GM06990 (cell line): ENCODE data around the gene CRMP1.

Experiments
- DNase-seq: peaks from one replicate; pipeline ENCODE4 v3.0.0-alpha.2; 2011; ENCODE audit not compliant: insufficient read length; ENCODE audit errors: extremely low read depth
- H3K27me3 ChIP-seq: replicated peaks from 2 replicates; pipeline ENCODE4 v1.6.0; 2011; ENCODE audit warnings: low read length; ENCODE audit not compliant: control insufficient read depth, insufficient read depth
- H3K36me3 ChIP-seq: 2 replicates; pipeline ENCODE4 v1.5.1; 2011; ENCODE audit warnings: low read length; ENCODE audit not compliant: control insufficient read depth, insufficient read depth
- H3K4me3 ChIP-seq: replicated peaks from 2 replicates; pipeline ENCODE4 v1.5.1; 2011; ENCODE audit warnings: low read depth, mild to moderate bottlenecking, control low read depth, low read length
- CTCF ChIP-seq: IDR thresholded peaks from 2 replicates; pipeline ENCODE4 v1.5.1; 2011; ENCODE audit warnings: low read length, control low read depth, mild to moderate bottlenecking, inconsistent platforms; ENCODE audit not compliant: insufficient read depth, poor library complexity, severe bottlenecking

The CRMP1 gene

DNA sequence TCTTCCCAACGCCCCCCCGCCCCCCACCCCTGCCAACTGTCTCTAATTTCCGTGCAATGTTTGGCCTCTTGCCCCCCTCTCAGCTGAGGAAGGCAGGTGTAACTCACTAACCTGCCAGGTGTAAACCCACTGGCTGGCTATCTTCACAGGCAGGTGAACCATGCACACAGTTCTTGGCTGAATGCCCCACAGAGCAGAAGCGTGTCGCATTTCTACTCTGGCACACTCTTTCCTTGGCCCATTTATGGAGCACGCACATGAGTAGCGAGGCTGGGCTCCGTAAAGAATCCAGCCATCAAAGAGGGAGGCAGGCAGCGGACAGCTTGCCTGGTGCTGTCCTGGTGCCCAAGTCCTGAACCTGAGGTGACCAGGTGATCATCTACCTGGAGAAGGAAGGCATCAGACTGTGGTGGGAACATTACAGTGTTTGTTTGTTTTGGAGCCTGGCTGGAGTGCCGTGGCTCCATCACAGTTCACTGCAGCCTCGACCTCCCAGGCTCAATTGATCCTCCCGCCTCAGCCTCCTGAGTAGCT lies 39.2 kb upstream of the CRMP1 start:
- no peak overlapping the region for H3K4me3 ChIP-seq
- TF ChIP-seq CTCF, result no peak
- no peak for DNase-seq
- no peaks in the 10 kb centered on the region for H3K36me3 ChIP-seq
- peaks cover 5% of the 10 kb centered on the region for H3K27me3 ChIP-seq

DNA sequence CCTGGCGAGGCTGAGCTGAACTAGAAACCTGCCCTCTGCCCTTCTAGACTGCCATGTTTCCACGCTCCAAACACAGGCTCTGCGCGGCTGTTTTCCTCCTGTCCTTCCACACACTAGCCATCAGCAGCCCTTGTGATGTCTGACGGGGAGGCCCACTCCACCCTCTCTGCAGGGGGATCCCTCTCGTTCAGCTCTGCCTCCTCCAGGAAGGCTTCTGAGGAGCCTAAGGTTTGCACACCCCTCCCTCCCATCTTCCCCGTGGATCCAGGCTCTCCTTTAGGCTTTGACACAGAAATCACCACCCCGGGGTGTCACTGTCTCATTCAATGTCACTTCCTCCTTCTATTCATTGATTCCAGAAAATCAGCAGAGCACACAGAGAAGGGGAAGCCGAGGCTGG lies 38.6 kb upstream of the CRMP1 start:
- Histone ChIP-seq H3K36me3 (no peaks in the 10 kb centered on the region), H3K4me3 (no peak overlapping the region), H3K27me3 (peaks cover 5% of the 10 kb centered on the region)
- no peak for TF ChIP-seq CTCF
- no peak for DNase-seq

DNA sequence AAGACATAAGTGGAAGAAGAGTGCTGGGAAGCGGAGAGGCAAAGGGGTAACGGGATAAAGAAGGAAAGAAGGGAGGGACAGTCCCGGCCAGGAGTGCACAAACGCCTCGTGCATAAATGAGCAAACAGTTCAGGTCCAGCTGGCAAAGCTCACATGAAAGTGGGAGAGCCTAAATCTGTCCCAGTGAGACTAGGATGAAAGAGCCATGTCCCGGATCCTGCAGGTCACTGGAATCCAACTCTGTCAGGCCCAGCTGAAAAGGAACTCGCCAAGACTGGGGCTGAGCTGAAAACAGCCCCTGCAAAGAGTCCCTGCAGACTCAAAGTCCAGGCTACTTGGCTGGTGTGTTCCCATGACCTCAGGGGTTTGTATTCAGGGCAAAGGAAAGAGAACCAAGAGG lies 38.0 kb upstream of the CRMP1 start:
- Histone ChIP-seq H3K36me3 (no peaks in the 10 kb centered on the region), H3K27me3 (peaks cover 5% of the 10 kb centered on the region), H3K4me3 (no peak overlapping the region)
- no peak for TF ChIP-seq CTCF
- DNase-seq, result no peak

DNA sequence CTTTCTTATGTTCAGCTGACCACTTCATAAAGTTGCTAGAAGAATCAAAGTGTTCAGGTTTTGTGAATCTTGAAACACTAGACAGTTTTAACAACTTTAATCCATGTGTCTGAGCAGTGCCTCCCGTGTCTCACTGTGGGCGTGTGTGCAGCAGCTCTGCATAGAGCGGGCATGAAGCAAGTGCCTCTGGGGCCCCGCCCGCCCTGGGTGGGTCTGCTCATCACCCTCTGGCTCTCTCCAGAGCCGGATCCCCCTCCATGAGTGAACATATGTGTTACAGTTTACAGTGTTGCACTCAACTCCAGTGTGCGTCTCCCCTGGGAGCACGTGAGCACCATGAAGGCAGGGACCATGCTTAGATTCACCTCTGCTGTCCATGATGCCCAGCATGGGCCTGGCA lies 37.6 kb upstream of the CRMP1 start:
- H3K4me3 ChIP-seq, result no peak overlapping the region
- no peaks in the 10 kb centered on the region for H3K36me3 ChIP-seq
- DNase-seq, result no peak
- peaks cover 5% of the 10 kb centered on the region for H3K27me3 ChIP-seq
- TF ChIP-seq CTCF, result no peak

DNA sequence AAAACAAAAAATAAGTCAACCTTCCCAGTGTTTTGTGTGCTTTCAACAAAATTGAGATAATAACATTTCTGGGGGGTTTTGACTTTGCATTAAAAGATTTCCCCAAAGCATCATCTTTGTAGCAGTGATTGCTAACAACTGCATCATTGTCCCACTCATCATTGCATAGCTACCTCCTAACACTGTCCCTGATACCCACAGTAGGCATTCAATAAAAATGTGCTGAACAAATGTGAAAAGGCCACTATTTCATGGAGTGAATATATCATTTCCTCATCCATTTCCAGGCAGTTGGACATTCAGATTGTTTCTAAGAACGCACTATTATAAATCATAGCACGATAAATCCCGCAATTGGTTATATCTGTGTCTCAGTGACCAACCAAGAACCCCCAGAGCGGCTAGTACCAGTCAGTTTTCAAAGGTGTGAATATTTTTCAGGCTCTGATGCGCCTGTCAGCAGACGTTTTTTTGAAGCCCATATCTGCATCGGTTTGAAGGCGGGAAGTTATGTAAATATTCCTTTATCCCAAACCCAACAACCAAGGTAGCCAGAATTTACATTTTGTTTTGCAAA lies 36.0 kb upstream of the CRMP1 start:
- no peaks in the 10 kb centered on the region for H3K36me3 ChIP-seq
- no peak overlapping the region for H3K4me3 ChIP-seq
- peaks cover 2% of the 10 kb centered on the region for H3K27me3 ChIP-seq
- TF ChIP-seq CTCF, result no peak
- no peak for DNase-seq

DNA sequence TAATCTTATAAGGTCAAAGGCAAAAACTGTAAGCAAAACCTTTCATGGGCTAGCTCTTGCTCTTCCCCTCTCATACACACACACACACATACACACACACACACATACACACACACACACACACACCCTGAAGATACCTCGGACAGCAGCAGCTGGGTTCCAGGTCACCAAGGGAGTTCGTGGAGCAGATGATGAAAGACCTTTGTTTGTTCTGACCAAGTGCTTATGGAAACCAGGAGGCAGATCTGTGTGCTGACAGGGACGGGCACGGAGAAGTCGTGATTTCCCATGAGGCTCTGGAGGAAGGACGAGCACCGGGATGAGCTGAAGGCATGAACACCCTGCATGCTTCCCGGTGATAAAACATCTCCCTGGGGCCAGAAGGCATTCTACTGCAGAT lies 35.4 kb upstream of the CRMP1 start:
- DNase-seq, result no peak
- no peak overlapping the region for H3K4me3 ChIP-seq
- no peak for TF ChIP-seq CTCF
- no peaks in the 10 kb centered on the region for H3K36me3 ChIP-seq
- H3K27me3 ChIP-seq, result peaks cover 2% of the 10 kb centered on the region; the same call in 1 of the 2 replicates
